GM10847 (cell line): ENCODE measurements around the gene TMEM239.

ENCODE experiments used
- POLR2A ChIP-seq: IDR thresholded peaks from 2 replicates; pipeline ENCODE4 v1.6.1; 2011; ENCODE audit not compliant: insufficient read length; ENCODE audit errors: extremely low read depth

TMEM239 gene

GRCh38 chr20:2834401-2835110, 18.4 kb downstream of the TMEM239 start:
- no peak for TF ChIP-seq POLR2A

GRCh38 chr20:2835331-2835796, 19.2 kb downstream of the TMEM239 start:
- TF ChIP-seq POLR2A = no peak

- no peak for TF ChIP-seq POLR2A
These were observed 19.9 kb downstream of the TMEM239 start for GRCh38 chr20:2836035-2836434.

GRCh38 chr20:2837221-2837960, 21.2 kb downstream of the TMEM239 start:
- no peak for TF ChIP-seq POLR2A

- no peak for TF ChIP-seq POLR2A
These were observed 22.1 kb downstream of the TMEM239 start for GRCh38 chr20:2838170-2838797.

GRCh38 chr20:2838847-2839671, 22.9 kb downstream of the TMEM239 start:
- TF ChIP-seq POLR2A = no peak

GRCh38 chr20:2839732-2840137, 23.6 kb downstream of the TMEM239 start:
- no peak for TF ChIP-seq POLR2A

- TF ChIP-seq POLR2A = peak; percentile 63
These were observed 24.2 kb downstream of the TMEM239 start, which contains the start of the genes PCED1A and VPS16 for GRCh38 chr20:2840138-2840966. TSS of gene PCED1A (minus strand) at chr20:2840655. CDS start at chr20:2839912, 743 bp downstream. TSS of gene VPS16 (plus strand) at chr20:2840745. CDS start at chr20:2840775, 30 bp downstream.

- no peak for TF ChIP-seq POLR2A
These were observed 24.9 kb downstream of the TMEM239 start for GRCh38 chr20:2840967-2841531.

GRCh38 chr20:2845607-2846006, 29.4 kb downstream of the TMEM239 start:
- TF ChIP-seq POLR2A = no peak

GRCh38 chr20:2846698-2847097, 30.5 kb downstream of the TMEM239 start:
- TF ChIP-seq POLR2A = no peak

- no peak for TF ChIP-seq POLR2A
These were observed 31.6 kb downstream of the TMEM239 start for GRCh38 chr20:2847802-2848201.

GRCh38 chr20:2849529-2849928, 33.4 kb downstream of the TMEM239 start:
- TF ChIP-seq POLR2A = no peak

- TF ChIP-seq POLR2A = no peak
These were observed 34.9 kb downstream of the TMEM239 start for GRCh38 chr20:2851086-2851485.
